T-cell (primary cell): ENCODE data around the gene DGKZ. TPM values are rescaled to one million over a fixed set of nuclear protein-coding genes. Genes with fewer than 3 reads are reported as not detected.
A peak's percentile ranks its signal among the peaks of the same experiment; 100 is the strongest.

Experiments
- ATAC-seq, 4 experiments: fragments of 200-7000 bp in 3 of 4; fragments of 150-1000 bp in 1 of 4; cut with Tn5 transposase; replicated peaks in 1 of 4; 1 replicate in 3 of 4; 2 replicates in 1 of 4; pipeline ENCODE4 v1.10.0; 2021; ENCODE audit warnings: moderate library complexity in 3 of 4, mild to moderate bottlenecking in 2 of 4, moderate number of reproducible peaks in 1 of 4
- CTCF ChIA-PET, 2 donors: fragments of 300-600 bp; sonication (Branson Sonifier 250); formaldehyde crosslinking; loops; one replicate each; lab custom pipeline; 2022; ENCODE audit warnings: antibody characterized with exemption in 2 of 2; lab: Charles Lee
- POLR2A ChIA-PET, 2 donors: fragments of 300-600 bp; sonication (Branson Sonifier 250); formaldehyde crosslinking; loops; one replicate each; lab custom pipeline; 2022; ENCODE audit warnings: antibody characterized with exemption in 2 of 2; lab: Charles Lee
- DNase-seq, 35 experiments: peaks; one replicate each; pipeline versions ENCODE4 v3.0.0 to v3.0.0-alpha.2; 2013 to 2023
- H3K27ac ChIP-seq: one replicate; pipeline ENCODE4 v1.5.1; 2013; ENCODE audit warnings: low read length
- H3K27me3 ChIP-seq, 2 experiments: replicated peaks in 1 of 2; 1 replicate in 1 of 2; 2 replicates in 1 of 2; pipeline versions ENCODE4 v1.6.1 to v1.7.0; 2013; ENCODE audit warnings: low read length in 1 of 2, mixed read lengths in 1 of 2; ENCODE audit not compliant: control insufficient read depth in 2 of 2, insufficient read depth in 2 of 2; ENCODE audit errors: extremely low read depth in 1 of 2
- H3K36me3 ChIP-seq, 2 donors: 1 replicate in 1 of 2; 2 replicates in 1 of 2; pipeline versions ENCODE4 v1.6.1 to v1.7.0; 2013; ENCODE audit warnings: low read length in 1 of 2; ENCODE audit not compliant: control insufficient read depth in 2 of 2, insufficient read depth in 1 of 2; ENCODE audit errors: extremely low read depth in 1 of 2
- H3K4me1 ChIP-seq, 2 experiments: 1 replicate in 1 of 2; 2 replicates in 1 of 2; pipeline versions ENCODE4 v1.6.1 to v1.7.0; 2013; ENCODE audit warnings: low read length in 2 of 2, mixed read lengths in 1 of 2; ENCODE audit not compliant: insufficient read depth in 2 of 2, control insufficient read depth in 1 of 2; ENCODE audit errors: extremely low read depth in 1 of 2
- H3K4me3 ChIP-seq, 2 donors: 1 replicate in 1 of 2; 2 replicates in 1 of 2; pipeline versions ENCODE4 v1.5.1 to v1.7.0; 2013; ENCODE audit warnings: mild to moderate bottlenecking in 2 of 2, low read length in 1 of 2, moderate library complexity in 1 of 2; ENCODE audit not compliant: control insufficient read depth in 1 of 2; ENCODE audit errors: extremely low read depth in 1 of 2
- H3K9me3 ChIP-seq: 2 replicates; pipeline ENCODE4 v1.7.0; 2013
- H3K27ac Mint-ChIP-seq, 2 donors: one replicate each; pipeline ENCODE4 v1.8.0; 2020 to 2021; ENCODE audit warnings: mild to moderate bottlenecking in 2 of 2, mixed read lengths in 2 of 2
- H3K27me3 Mint-ChIP-seq, 2 donors: one replicate each; pipeline ENCODE4 v1.8.0; 2021 to 2022; ENCODE audit warnings: mixed read lengths in 2 of 2
- H3K36me3 Mint-ChIP-seq: one replicate; pipeline ENCODE4 v1.8.0; 2021; ENCODE audit warnings: mixed read lengths
- H3K4me1 Mint-ChIP-seq, 3 donors: one replicate each; pipeline ENCODE4 v1.8.0; 2020 to 2022; ENCODE audit warnings: mixed read lengths in 3 of 3, mild to moderate bottlenecking in 1 of 3
- H3K4me3 Mint-ChIP-seq, 3 donors: one replicate each; pipeline ENCODE4 v1.8.0; 2020 to 2022; ENCODE audit warnings: mild to moderate bottlenecking in 3 of 3, mixed read lengths in 3 of 3, moderate library complexity in 3 of 3
- H3K9me3 Mint-ChIP-seq, 3 donors: one replicate each; pipeline ENCODE4 v1.8.0; 2020 to 2022; ENCODE audit warnings: mixed read lengths in 3 of 3
- WGBS: methylation state at CpG from one replicate; pipeline ENCODE4 v1.1.5; 2013; ENCODE audit warnings: missing lambda C conversion rate; ENCODE audit not compliant: insufficient coverage; 5-methylcytosine and 5-hydroxymethylcytosine counted together
- total RNA-seq, 35 experiments: library from RNA in 6 of 35; stranded (reverse) in 6 of 35; fragments of 120-200 nt in 1 of 35; gene quantifications; one replicate each; pipeline versions ENCODE4 v1.2.1 to v1.2.4 and lab custom pipeline; 2013 to 2026

The DGKZ gene
- total RNA-seq, 5 donors from 2014 or later (not counting 1 experiment from before 2014, with no cell fraction given) = 235 to 318 (median 251) TPM

DNA sequence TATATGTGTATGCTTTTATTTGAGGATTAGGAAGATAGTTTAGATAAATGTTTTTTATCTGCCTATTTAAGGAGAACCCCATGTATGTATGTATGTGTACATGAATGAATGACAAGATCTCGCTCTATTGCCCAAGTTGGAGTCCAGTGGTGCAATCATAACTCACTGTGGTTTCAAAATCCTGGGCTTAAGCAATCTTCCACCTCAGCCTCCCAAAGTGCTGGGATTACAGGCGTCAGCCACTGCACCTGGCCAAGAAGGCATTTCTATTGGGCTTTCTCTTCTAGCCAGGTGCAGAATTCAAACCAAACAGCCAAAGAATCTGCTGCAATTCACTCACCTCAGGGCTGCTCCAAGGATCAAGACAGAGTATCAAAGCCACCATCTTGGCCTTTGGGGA lies 25.5 kb upstream of the DGKZ start:
- peaks cover 18 to 22% of the 10 kb centered on the region in 2 experiments for H3K4me1 ChIP-seq
- DNase-seq (no peak), ATAC-seq (no peak)
- H3K9me3 ChIP-seq = no peaks in the 10 kb centered on the region
- H3K27ac ChIP-seq = no peak overlapping the region
- Mint-ChIP-seq H3K27ac (no peak overlapping the region), H3K4me3 (no peak overlapping the region), H3K4me1 (peaks cover 22 to 47% (median 24%) of the 10 kb centered on the region in 3 donors), H3K9me3 (no peaks in the 10 kb centered on the region), H3K36me3 (no peaks in the 10 kb centered on the region), H3K27me3 (peaks cover 0 to 3% of the 10 kb centered on the region in 2 donors)
- no peaks in the 10 kb centered on the region for H3K36me3 ChIP-seq
- no peak overlapping the region for H3K4me3 ChIP-seq
- POLR2A ChIA-PET = no interaction called here
- 91% methylated on average over 1 of the region's 2 CpGs for WGBS
- CTCF ChIA-PET = no interaction called here
- peaks cover 0 to 9% of the 10 kb centered on the region in 2 experiments for H3K27me3 ChIP-seq

DNA sequence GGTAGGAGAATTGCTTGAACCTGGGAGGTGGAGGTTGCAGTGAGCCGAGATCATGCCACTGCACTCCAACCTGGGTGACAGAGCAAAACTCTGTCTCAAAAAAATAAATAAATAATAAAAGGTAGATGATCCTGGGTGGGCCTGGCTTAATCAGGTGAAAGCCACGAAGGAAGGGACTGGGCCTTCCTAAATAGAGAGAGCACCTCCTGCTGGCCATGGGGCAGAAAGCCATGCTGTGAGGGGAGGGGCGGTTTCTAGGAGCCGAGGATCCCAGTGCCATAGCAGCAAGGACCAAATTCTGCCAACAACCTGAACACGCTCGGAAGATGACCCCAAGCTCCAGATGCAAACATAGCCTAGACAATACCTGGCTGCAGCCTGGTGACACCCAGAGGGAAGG lies 24.5 kb upstream of the DGKZ start:
- ChIA-PET CTCF (no interaction called here), POLR2A (no interaction called here)
- ATAC-seq = no peak
- H3K4me1 Mint-ChIP-seq = peaks cover 26 to 43% (median 28%) of the 10 kb centered on the region in 3 donors
- Histone ChIP-seq H3K36me3 (no peaks in the 10 kb centered on the region), H3K27me3 (peaks cover 0 to 7% of the 10 kb centered on the region in 2 experiments), H3K9me3 (no peaks in the 10 kb centered on the region), H3K27ac (no peak overlapping the region), H3K4me1 (peaks cover 18 to 22% of the 10 kb centered on the region in 2 experiments), H3K4me3 (no peak overlapping the region)
- no peak overlapping the region for H3K4me3 Mint-ChIP-seq
- no peak overlapping the region for H3K27ac Mint-ChIP-seq
- H3K9me3 Mint-ChIP-seq = no peaks in the 10 kb centered on the region
- DNase-seq = no peak
- H3K27me3 Mint-ChIP-seq = peaks cover 0 to 4% of the 10 kb centered on the region in 2 donors
- no peaks in the 10 kb centered on the region for H3K36me3 Mint-ChIP-seq
- 73% methylated on average over 2 of the region's 6 CpGs for WGBS

DNA sequence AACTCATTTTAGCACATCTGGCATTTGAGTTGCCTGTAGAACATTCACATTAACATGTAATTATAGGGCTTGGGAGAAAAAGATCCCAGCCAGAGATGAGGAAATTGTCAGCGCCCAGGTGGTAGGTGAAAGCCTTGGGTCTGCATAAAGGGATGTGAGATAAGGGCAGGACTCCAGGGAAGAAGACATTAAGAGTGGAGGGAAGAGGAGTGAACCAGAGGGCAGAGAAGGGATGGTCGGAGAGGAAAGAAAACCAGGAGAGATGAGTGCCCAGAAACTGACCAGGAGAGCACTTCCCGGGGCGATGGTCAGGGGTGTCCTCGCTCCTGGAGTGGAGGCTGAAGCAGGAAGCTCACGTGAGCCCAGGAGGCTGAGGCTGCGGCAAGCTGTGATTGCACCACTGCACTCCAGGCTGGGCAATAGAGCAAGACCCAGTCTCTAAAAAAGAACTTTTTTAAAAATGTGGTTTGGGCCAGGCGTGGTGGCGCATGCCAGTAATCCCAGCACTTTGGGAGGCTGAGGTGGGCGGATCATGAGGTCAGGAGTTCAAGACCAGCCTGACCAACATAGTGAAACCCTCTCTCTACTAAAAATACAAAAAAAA lies 20.3 kb upstream of the DGKZ start:
- CTCF ChIA-PET = no interaction called here
- H3K4me3 ChIP-seq = no peak overlapping the region
- no peaks in the 10 kb centered on the region for H3K36me3 ChIP-seq
- no peaks in the 10 kb centered on the region for H3K9me3 Mint-ChIP-seq
- H3K27me3 Mint-ChIP-seq = peaks cover 0 to 12% of the 10 kb centered on the region in 2 donors
- H3K4me3 Mint-ChIP-seq = no peak overlapping the region
- H3K4me1 Mint-ChIP-seq = peaks cover 37 to 42% (median 37%) of the 10 kb centered on the region in 3 donors
- peaks cover 20 to 26% of the 10 kb centered on the region in 2 experiments for H3K4me1 ChIP-seq
- H3K27me3 ChIP-seq = peaks cover 0 to 13% of the 10 kb centered on the region in 2 experiments
- DNase-seq = no peak
- H3K9me3 ChIP-seq = no peaks in the 10 kb centered on the region
- H3K27ac ChIP-seq = no peak overlapping the region
- peak overlapping the region in 1 of 2 donors; percentile 11 for H3K27ac Mint-ChIP-seq
- 91% methylated on average over 7 of the region's 10 CpGs for WGBS
- no peaks in the 10 kb centered on the region for H3K36me3 Mint-ChIP-seq
- ATAC-seq = no peak
- POLR2A ChIA-PET = no interaction called here

DNA sequence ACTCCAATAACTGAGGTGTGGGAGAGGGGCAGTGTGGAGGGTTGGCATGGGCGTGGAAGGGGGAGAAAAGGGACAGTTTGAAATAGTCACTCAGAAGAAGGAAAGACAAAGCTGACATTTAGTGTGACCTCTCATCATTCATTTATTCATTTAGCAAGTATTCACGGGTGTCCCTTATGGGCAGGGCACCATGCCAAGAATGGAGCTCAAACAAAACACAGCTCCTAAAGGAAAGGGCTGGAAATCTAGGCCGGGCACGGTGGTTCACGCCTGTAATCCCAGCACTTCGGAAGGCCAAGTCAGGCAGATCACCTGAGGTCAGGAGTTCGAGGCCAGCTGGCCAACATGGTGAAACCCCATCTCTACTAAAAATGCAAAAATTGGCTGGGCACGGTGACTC lies 19.4 kb upstream of the DGKZ start:
- no peaks in the 10 kb centered on the region for H3K9me3 ChIP-seq
- WGBS = 100% methylated on average over 2 of the region's 8 CpGs
- Mint-ChIP-seq H3K27ac (peak overlapping the region in 1 of 2 donors; percentile 31), H3K4me3 (no peak overlapping the region), H3K4me1 (peaks cover 41 to 46% (median 42%) of the 10 kb centered on the region in 3 donors), H3K9me3 (no peaks in the 10 kb centered on the region), H3K27me3 (peaks cover 0 to 13% of the 10 kb centered on the region in 2 donors), H3K36me3 (no peaks in the 10 kb centered on the region)
- ATAC-seq = no peak
- no peak overlapping the region for H3K4me3 ChIP-seq
- ChIA-PET POLR2A (interaction anchor here in 1 of 2 donors (0.6 kb wide), 1 partner anchor 362 kb away, joined by 3 read pairs; no protein-coding TSS in a partner anchor), CTCF (interaction anchor here in 1 of 2 donors (0.6 kb wide), 1 partner anchor 12 kb away, joined by 3 read pairs; no protein-coding TSS in a partner anchor)
- H3K36me3 ChIP-seq = no peaks in the 10 kb centered on the region
- H3K27ac ChIP-seq = no peak overlapping the region
- no peak for DNase-seq
- H3K4me1 ChIP-seq = peaks cover 24 to 34% of the 10 kb centered on the region in 2 experiments
- H3K27me3 ChIP-seq = peaks cover 0 to 20% of the 10 kb centered on the region in 2 experiments

DNA sequence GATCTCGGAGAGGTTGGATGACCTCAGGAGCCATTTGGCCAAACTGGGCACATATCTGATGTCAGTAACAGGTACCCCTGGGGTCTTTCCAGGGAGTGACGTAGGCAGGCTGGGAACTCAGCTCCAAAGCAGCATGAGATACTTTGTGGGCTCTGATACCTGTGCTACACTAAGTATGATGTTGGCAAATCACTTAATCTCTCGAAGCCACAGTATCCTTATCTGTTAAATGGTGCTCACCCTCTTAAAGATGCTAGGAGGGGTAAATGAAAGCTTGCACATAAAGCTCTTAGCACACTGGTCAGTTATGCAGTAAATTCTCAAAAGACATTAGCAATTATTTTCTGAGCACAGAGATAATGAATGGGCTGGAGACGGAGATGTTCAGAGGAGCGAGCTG lies 17.1 kb upstream of the DGKZ start:
- ATAC-seq (no peak), DNase-seq (no peak)
- H3K4me3 ChIP-seq = peak overlapping the region in 1 of 2 donors; percentile 41
- ChIA-PET POLR2A (interaction anchor here in 1 of 2 donors (1.1 kb wide), 1 partner anchor 27 kb away, joined by 3 read pairs; no protein-coding TSS in a partner anchor), CTCF (interaction anchor here in 1 of 2 donors (1.5 to 2.4 kb wide), 3 partner anchors 14 to 20 kb away, joined by 3 to 12 read pairs (median 4); no protein-coding TSS in a partner anchor)
- Mint-ChIP-seq H3K27ac (peak overlapping the region; percentile 93 to 99), H3K36me3 (no peaks in the 10 kb centered on the region), H3K4me3 (peak overlapping the region; percentile 73 to 84 (median 78)), H3K9me3 (no peaks in the 10 kb centered on the region), H3K4me1 (peaks cover 51 to 60% (median 57%) of the 10 kb centered on the region in 3 donors), H3K27me3 (peaks cover 0 to 13% of the 10 kb centered on the region in 2 donors)
- H3K9me3 ChIP-seq = no peaks in the 10 kb centered on the region
- H3K27me3 ChIP-seq = peaks cover 0 to 38% of the 10 kb centered on the region in 2 experiments
- peaks cover 32 to 52% of the 10 kb centered on the region in 2 experiments for H3K4me1 ChIP-seq
- WGBS = 89% methylated on average over 2 of the region's 5 CpGs
- H3K36me3 ChIP-seq = no peaks in the 10 kb centered on the region
- H3K27ac ChIP-seq = no peak overlapping the region

DNA sequence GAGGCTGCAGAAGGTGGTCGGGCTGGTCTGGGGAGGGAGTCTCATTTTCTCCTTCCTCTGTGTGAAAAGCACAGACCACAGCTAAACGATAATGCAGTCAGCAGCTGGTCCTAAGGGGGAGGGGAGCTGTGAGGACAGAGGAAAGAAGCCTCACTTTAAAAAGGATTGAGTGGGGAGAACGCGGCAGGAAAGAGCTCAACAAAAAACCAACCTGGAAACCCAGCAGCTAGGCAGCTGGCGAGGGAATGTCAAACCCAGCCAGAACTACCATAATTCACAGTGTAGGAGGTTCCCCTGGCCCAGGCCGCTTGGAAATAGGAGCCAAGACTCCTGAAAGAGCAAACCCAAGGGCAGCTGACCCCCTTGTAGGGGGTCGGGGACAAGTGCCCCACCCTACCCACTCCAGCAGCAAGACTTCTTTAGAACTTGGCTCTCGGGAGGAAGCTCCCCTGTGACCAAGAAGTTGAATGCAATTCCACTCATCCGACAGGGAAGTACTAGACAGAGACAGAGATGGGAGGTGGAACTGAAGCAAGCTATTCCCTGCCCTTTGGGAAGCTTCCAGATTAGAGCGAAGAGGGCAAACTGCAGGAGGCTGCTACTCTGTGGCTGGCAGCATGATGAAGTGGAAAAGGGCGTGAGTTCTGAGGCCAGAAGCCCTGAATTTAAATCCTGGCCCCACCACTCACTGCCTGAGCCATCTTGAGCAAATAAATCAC lies 16.5 kb upstream of the DGKZ start:
- peaks cover 0 to 13% of the 10 kb centered on the region in 2 donors for H3K27me3 Mint-ChIP-seq
- H3K27ac Mint-ChIP-seq = peak overlapping the region; percentile 93 to 99
- peak overlapping the region; percentile 73 to 84 (median 78) for H3K4me3 Mint-ChIP-seq
- no peaks in the 10 kb centered on the region for H3K9me3 Mint-ChIP-seq
- Histone ChIP-seq H3K9me3 (no peaks in the 10 kb centered on the region), H3K27ac (peak overlapping the region; percentile 30), H3K4me3 (peak overlapping the region; percentile 14 to 41), H3K36me3 (no peaks in the 10 kb centered on the region), H3K4me1 (peaks cover 37 to 58% of the 10 kb centered on the region in 2 experiments), H3K27me3 (peaks cover 0 to 44% of the 10 kb centered on the region in 2 experiments)
- ATAC-seq (no peak), DNase-seq (no peak)
- no CpG with 5 or more reads among the region's 11 CpGs for WGBS
- POLR2A ChIA-PET = interaction anchor here in 1 of 2 donors (0.6 to 1.1 kb wide), 2 partner anchors 10 to 26 kb away, joined by 3 to 8 read pairs; no protein-coding TSS in a partner anchor
- CTCF ChIA-PET = interaction anchor here in 1 of 2 donors (1.5 to 2.4 kb wide), 3 partner anchors 15 to 20 kb away, joined by 3 to 12 read pairs (median 4); no protein-coding TSS in a partner anchor
- no peaks in the 10 kb centered on the region for H3K36me3 Mint-ChIP-seq
- peaks cover 57 to 62% (median 60%) of the 10 kb centered on the region in 3 donors for H3K4me1 Mint-ChIP-seq
